BJ (cell line): ENCODE data around the gene ARHGAP45. TPM values are rescaled to one million over a fixed set of nuclear protein-coding genes. Genes with fewer than 3 reads are reported as not detected.

Experiments used
- CTCF ChIA-PET: fragments of 350-600 bp; formaldehyde crosslinking; extraction: SDS; loops from one replicate; lab custom pipeline; 2021; ENCODE audit warnings: antibody characterized with exemption, inconsistent platforms; lab: Yijun Ruan, JAX
- POLR2A ChIA-PET: fragments of 300-600 bp; sonication (Branson Sonifier 250); formaldehyde crosslinking; extraction: SDS; loops from one replicate; lab custom pipeline; 2021; ENCODE audit warnings: antibody characterized with exemption; lab: Charles Lee
- DNase-seq: peaks from one replicate; pipeline ENCODE4 v3.0.0-alpha.2; 2011; ENCODE audit warnings: low read depth
- H3K27me3 ChIP-seq: 2 replicates; pipeline ENCODE4 v1.6.0; 2011; ENCODE audit warnings: low read length; ENCODE audit not compliant: control insufficient read depth, insufficient read depth
- H3K36me3 ChIP-seq: 2 replicates; pipeline ENCODE4 v1.5.1; 2011; ENCODE audit warnings: low read length; ENCODE audit not compliant: control insufficient read depth, insufficient read depth
- H3K4me3 ChIP-seq: 2 replicates; pipeline ENCODE4 v1.5.1; 2011; ENCODE audit warnings: low read depth, mild to moderate bottlenecking, control low read depth, low read length
- CTCF ChIP-seq: IDR thresholded peaks from 2 replicates; pipeline ENCODE4 v1.5.1; 2011; ENCODE audit warnings: low read depth, mild to moderate bottlenecking, control low read depth, inconsistent platforms, low read length, moderate library complexity; ENCODE audit not compliant: insufficient read depth
- polyA plus RNA-seq: library from polyadenylated mRNA; depleted of rRNA; stranded (reverse); fragments of >200 nt; gene quantifications from 2 replicates; pipeline ENCODE4 v1.2.3, GENCODE V29; 2011; rRNA removed
- small RNA-seq: library from RNA; depleted of rRNA; stranded (forward); fragments of <200 nt; gene quantifications from one replicate; pipeline ENCODE3, GENCODE V24; 2012; ENCODE audit warnings: low replicate concordance, low read depth; ENCODE audit not compliant: insufficient read length

The ARHGAP45 gene
- polyA plus RNA-seq, 1 experiment, result 0.13 TPM

DNA sequence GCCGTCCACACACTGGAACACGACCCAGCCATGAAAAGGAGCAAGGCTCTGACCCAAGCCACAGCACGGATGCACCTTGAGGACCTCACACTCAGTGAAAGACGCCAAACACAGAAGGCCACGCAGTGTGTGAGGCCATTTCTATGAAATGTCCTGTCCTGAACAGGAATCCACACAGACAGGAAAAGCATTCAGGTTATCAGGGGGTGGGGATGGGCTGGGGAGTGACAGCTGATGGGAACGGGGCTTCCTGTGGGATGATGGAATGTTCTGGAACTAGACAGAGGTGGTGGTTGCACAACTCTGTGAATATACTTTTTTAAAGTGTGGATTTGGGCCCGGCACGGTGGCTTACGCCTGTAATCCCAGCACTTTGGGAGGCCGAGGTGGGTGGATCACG is 67.5 kb downstream of the ARHGAP45 start:
- TF ChIP-seq CTCF, result no peak
- CTCF ChIA-PET, result interaction anchor here (0.9 to 3.0 kb wide), 2 partner anchors 20 to 21 kb away, joined by 3 to 10 read pairs; no protein-coding TSS in a partner anchor

GRCh38 chr19:1135454-1135853 is 68.5 kb downstream of the ARHGAP45 start:
- no peak for DNase-seq
- ChIA-PET CTCF (interaction anchor here (0.9 to 3.0 kb wide), 2 partner anchors 19 to 22 kb away, joined by 3 to 10 read pairs; no protein-coding TSS in a partner anchor), POLR2A (no interaction called here)
- Histone ChIP-seq H3K4me3 (no peak overlapping the region), H3K27me3 (no peaks in the 10 kb centered on the region), H3K36me3 (peaks cover 19% of the 10 kb centered on the region)
- TF ChIP-seq CTCF, result no peak

More for the DNA sequence above, 67.5 kb downstream of the ARHGAP45 start:
- Histone ChIP-seq H3K27me3 (no peaks in the 10 kb centered on the region), H3K4me3 (no peak overlapping the region), H3K36me3 (peaks cover 21% of the 10 kb centered on the region)
- no peak for DNase-seq
- POLR2A ChIA-PET, result no interaction called here

DNA sequence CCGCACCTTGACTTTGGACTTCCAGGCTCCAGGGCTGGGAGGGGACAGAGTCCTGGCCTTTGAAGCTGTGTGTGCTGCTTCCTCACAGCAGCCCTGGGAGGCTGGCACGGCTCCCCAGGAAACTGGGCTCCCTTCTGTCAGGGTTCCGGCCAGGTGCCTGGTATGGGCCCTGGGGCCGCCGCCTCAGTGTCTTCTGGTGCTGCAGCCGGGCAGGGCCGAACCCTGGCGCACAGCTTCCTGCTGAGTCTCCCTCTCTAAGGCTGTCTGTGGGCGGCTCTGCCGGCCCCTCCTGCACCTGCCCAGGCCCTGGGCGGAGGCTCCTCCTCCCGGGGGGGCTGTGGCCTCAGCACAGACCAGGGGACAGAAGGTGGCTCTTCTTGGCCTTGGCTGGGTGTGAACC is 69.2 kb downstream of the ARHGAP45 start:
- DNase-seq, result no peak
- ChIA-PET POLR2A (no interaction called here), CTCF (interaction anchor here (3.0 kb wide), 1 partner anchor 23 kb away, joined by 10 read pairs; no protein-coding TSS in a partner anchor)
- no peak for TF ChIP-seq CTCF
- H3K4me3 ChIP-seq, result no peak overlapping the region
- H3K27me3 ChIP-seq, result no peaks in the 10 kb centered on the region
- H3K36me3 ChIP-seq, result peaks cover 20% of the 10 kb centered on the region

Small RNAs within 50 kb of the gene (small RNA-seq; reads per million reads assigned to genes)
- not detected for gene RNU6-2

Other genes starting within 250 kb of the ARHGAP45 start
- gene PLPPR3, start 245.2 kb upstream of the ARHGAP45 start, polyA plus RNA-seq, result 0.56 and 1.1 TPM in 2 replicates
- 0.07 TPM in 1 of 2 replicates, not detected in the other for gene AZU1, start 239.3 kb upstream of the ARHGAP45 start, polyA plus RNA-seq
- gene PRTN3, start 226.2 kb upstream of the ARHGAP45 start, polyA plus RNA-seq, result not detected in 2 replicates
- gene ELANE, start 214.9 kb upstream of the ARHGAP45 start, polyA plus RNA-seq, result 0.10 and 0.12 TPM in 2 replicates
- 0.70 and 0.77 TPM in 2 replicates for gene CFD, start 207.5 kb upstream of the ARHGAP45 start, polyA plus RNA-seq
- 21.5 and 39.8 TPM in 2 replicates for gene MED16, start 174.0 kb upstream of the ARHGAP45 start, polyA plus RNA-seq
- not detected in 2 replicates for gene RNU6-9, start 173.7 kb upstream of the ARHGAP45 start, polyA plus RNA-seq
- 35.3 and 46.6 TPM in 2 replicates for gene R3HDM4, start 153.9 kb upstream of the ARHGAP45 start, polyA plus RNA-seq
- not detected in 2 replicates for gene KISS1R, start 149.8 kb upstream of the ARHGAP45 start, polyA plus RNA-seq
- gene ARID3A, start 141.1 kb upstream of the ARHGAP45 start, polyA plus RNA-seq, result 10.7 and 17.4 TPM in 2 replicates
- 28.1 and 44.3 TPM in 2 replicates for gene WDR18, start 82.8 kb upstream of the ARHGAP45 start, polyA plus RNA-seq
- gene GRIN3B, start 66.7 kb upstream of the ARHGAP45 start, polyA plus RNA-seq, result 0.28 and 0.32 TPM in 2 replicates
- 69.2 and 111 TPM in 2 replicates for gene TMEM259, start 46.0 kb upstream of the ARHGAP45 start, polyA plus RNA-seq
- gene RNU6-2, start 45.6 kb upstream of the ARHGAP45 start, polyA plus RNA-seq, result not detected in 2 replicates
- 315 and 529 TPM in 2 replicates for gene CNN2, start 40.6 kb upstream of the ARHGAP45 start, polyA plus RNA-seq
- 1.3 and 1.9 TPM in 2 replicates for gene ABCA7, start 27.1 kb upstream of the ARHGAP45 start, polyA plus RNA-seq
- 174 and 292 TPM in 2 replicates for gene POLR2E, start 28.2 kb downstream of the ARHGAP45 start, polyA plus RNA-seq
- 463 and 626 TPM in 2 replicates for gene GPX4, start 36.8 kb downstream of the ARHGAP45 start, polyA plus RNA-seq
- gene SBNO2, start 107.1 kb downstream of the ARHGAP45 start, polyA plus RNA-seq, result 15.5 and 26.1 TPM in 2 replicates
- 26.3 and 33.6 TPM in 2 replicates for gene STK11, start 138.6 kb downstream of the ARHGAP45 start, polyA plus RNA-seq
- gene CBARP, start 170.8 kb downstream of the ARHGAP45 start, polyA plus RNA-seq, result 0.97 and 1.6 TPM in 2 replicates
- gene ATP5F1D, start 174.6 kb downstream of the ARHGAP45 start, polyA plus RNA-seq, result 57.9 and 65.1 TPM in 2 replicates
- gene MIDN, start 181.4 kb downstream of the ARHGAP45 start, polyA plus RNA-seq, result 6.9 and 8.4 TPM in 2 replicates
- 342 and 372 TPM in 2 replicates for gene CIRBP, start 202.2 kb downstream of the ARHGAP45 start, polyA plus RNA-seq
- 24.6 and 37.5 TPM in 2 replicates for gene FAM174C, start 208.4 kb downstream of the ARHGAP45 start, polyA plus RNA-seq
- not detected in 2 replicates for gene EFNA2, start 218.7 kb downstream of the ARHGAP45 start, polyA plus RNA-seq